Embryonic facial prominence (tissue), 1 donor: ENCODE data around the gene OR2V1.
"Not testable (repeated sequence)": the region's sequence is repeated elsewhere in the genome, so short reads cannot be mapped to it uniquely, and the experiment has no call there.

Experiments
- DNase-seq: peaks from one replicate; pipeline ENCODE4 v3.0.0-alpha.2; 2016; ENCODE audit errors: extremely low spot score

The OR2V1 gene

GRCh38 chr5:181101930-181102674 is 28.9 kb downstream of the OR2V1 start:
- DNase-seq: not testable (repeated sequence)

- DNase-seq: not testable (repeated sequence)
These were observed 29.8 kb downstream of the OR2V1 start for GRCh38 chr5:181101030-181101641.

GRCh38 chr5:181100121-181100875 is 30.7 kb downstream of the OR2V1 start:
- DNase-seq: no peak

GRCh38 chr5:181099602-181100086 is 31.3 kb downstream of the OR2V1 start:
- no peak for DNase-seq

GRCh38 chr5:181098762-181099601 is 32.0 kb downstream of the OR2V1 start:
- DNase-seq: no peak

GRCh38 chr5:181097759-181098491 is 33.0 kb downstream of the OR2V1 start:
- DNase-seq: not testable (repeated sequence)

GRCh38 chr5:181097383-181097753 is 33.6 kb downstream of the OR2V1 start:
- not testable (repeated sequence) for DNase-seq

- DNase-seq: not testable (repeated sequence)
These were observed 34.1 kb downstream of the OR2V1 start for GRCh38 chr5:181096721-181097382.

GRCh38 chr5:181095162-181095561 is 35.8 kb downstream of the OR2V1 start:
- not testable (repeated sequence) for DNase-seq

GRCh38 chr5:181092428-181092827 is 38.5 kb downstream of the OR2V1 start:
- DNase-seq: no peak

GRCh38 chr5:181088289-181088688 is 42.7 kb downstream of the OR2V1 start:
- no peak for DNase-seq

GRCh38 chr5:181087309-181087708 is 43.7 kb downstream of the OR2V1 start:
- DNase-seq: no peak

- no peak for DNase-seq
These were observed 44.1 kb downstream of the OR2V1 start for GRCh38 chr5:181086884-181087205.

- DNase-seq: no peak
These were observed 44.7 kb downstream of the OR2V1 start for GRCh38 chr5:181086026-181086883.

- no peak for DNase-seq
These were observed 46.3 kb downstream of the OR2V1 start for GRCh38 chr5:181084621-181085195.

- no peak for DNase-seq
These were observed 49.0 kb downstream of the OR2V1 start for GRCh38 chr5:181081989-181082388.

- no peak for DNase-seq
These were observed 54.0 kb downstream of the OR2V1 start for GRCh38 chr5:181076920-181077319.
